Embryonic facial prominence (tissue), 1 donor: ENCODE data around the gene KCNK18.
"Not testable (repeated sequence)": the region's sequence is repeated elsewhere in the genome, so short reads cannot be mapped to it uniquely, and the experiment has no call there.

ENCODE experiments used
- DNase-seq: peaks from one replicate; pipeline ENCODE4 v3.0.0-alpha.2; 2016; ENCODE audit errors: extremely low spot score

The KCNK18 gene

DNA sequence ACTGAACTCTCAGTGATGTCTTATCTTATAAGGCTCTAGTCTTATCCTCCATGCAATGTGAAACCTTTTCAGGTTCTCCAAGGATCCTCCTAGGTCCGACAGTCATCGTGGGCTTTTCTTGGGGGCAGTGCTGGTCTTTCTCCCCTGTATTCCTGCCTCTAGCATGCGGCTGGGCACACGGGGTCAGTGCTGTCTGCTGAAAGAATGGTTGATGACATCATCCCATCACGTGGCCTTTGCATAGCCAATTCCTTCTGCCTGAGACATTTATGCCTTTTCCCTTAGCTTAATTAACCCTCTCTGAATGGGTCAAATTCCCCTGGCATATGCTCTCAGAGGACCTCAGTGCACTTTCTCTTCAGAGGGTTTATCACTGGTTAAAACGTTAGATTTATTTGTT lies 27.0 kb upstream of the KCNK18 start:
- DNase-seq, result no peak

DNA sequence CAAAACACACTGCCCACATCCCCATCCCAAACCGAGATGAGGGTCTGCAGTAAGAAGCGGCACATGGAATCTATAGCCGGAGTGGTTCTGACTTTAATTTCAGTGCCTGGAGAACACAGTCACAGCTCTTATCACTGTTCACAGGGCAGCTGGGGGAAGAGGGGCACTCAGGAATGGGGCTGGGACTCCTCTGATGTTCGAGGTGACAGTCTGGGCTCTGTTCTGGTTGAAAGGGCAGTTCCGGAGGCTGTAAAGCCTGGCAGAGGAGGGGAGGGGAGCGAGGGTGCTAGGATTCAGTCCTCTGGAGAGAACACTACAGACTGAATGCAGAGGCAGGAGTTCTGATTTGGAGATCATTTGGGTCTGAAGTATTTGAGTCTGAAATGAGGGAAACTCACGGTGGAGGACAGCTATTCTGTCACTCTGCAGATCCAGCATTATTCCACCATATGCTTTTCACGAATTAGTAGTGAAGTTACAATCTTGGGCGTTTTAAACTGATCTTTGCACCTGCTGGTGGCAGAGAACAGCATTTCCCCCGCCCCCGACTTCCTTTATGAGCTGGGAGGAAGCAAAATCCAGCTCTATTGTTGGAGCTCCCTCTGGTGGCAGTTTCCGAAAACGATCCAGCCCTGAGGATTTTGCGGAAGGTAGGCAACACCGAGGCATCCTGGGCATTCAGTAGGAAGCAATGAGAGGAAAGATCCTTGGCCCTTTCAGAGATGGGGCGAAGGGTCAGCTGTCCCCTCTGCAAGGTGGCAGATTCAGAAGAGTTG lies 22.7 kb upstream of the KCNK18 start:
- peak; percentile 59 for DNase-seq

DNA sequence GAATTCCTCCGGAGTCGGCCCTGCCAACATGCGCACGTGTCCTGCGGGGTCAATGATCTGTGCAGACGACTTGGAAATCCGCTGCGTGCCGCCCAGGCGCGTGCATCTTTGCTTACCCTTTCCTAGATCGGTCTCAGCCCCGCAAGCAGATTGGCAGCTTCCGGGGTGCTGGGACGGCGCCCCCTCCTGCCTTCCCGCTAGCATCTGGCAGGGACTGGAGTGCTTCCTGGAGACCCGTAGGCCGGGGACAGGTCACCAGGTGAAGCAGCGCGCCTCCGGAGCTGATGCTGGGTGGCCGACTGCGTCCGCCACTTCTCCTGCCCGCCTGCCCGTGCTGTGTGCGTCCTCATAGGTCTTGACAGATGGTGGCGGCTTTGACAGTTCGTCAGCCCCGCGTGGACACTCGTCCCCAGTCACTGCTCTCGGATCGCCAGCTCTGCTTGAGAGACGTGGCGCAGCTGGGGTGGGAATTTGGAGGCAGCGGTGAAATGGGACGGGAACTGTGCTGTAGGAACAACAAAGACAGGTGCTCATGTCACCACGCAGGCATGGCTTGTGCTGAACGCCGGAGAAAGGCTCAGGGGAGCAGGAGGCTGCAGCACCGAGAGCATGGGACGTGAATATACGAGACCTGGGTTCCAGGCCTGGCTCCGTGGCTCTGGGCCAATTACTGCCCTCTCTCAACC lies 21.9 kb upstream of the KCNK18 start:
- DNase-seq, result no peak

DNA sequence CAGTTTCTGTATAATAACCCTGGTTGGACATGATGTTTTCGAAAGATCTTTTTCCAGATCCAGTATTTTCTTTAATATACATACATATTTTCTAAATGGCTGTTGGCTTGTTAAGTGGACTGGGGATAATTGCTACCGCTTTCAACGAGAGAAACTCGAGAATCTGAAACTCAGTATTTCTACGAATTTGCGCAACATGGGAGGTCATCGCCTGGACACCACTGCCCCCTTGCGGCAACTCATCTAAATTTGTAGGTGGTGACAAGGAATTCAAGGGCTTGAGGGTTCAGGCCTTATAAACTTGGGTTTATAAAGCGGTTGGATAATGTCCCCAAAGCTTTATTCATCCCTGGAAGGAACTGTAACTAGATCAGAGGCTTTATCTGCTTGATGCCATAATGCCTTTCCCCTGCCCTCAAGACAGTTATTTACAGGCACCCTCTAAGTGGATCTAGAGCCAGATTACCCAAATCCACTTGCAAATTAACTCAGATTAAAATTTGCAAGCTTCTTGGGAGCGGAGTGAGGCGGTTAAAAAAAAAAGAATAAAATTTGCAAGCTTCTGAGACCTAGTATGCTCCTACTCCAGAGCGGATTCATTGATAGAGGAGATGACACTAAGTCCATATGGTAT lies 21.3 kb upstream of the KCNK18 start:
- no peak for DNase-seq

DNA sequence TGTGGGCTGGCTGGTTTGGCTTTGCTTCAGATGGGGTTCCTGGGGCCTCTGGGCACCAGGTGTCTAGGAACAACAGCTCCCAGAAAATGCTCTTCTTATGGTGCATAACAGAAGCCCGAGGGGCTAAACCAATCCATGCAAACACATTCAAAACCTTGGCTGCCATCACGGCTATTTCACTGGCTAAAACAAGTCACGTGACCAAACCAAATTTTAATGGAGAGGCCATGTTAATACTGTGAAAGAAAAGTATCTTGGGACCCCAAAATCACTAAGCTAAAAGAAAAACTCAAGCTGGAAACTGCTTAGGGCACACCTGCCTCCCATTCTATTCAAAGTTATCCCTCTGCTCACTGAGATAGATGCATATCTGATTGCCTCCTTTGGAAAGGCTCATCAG lies 19.1 kb upstream of the KCNK18 start:
- DNase-seq, result no peak

DNA sequence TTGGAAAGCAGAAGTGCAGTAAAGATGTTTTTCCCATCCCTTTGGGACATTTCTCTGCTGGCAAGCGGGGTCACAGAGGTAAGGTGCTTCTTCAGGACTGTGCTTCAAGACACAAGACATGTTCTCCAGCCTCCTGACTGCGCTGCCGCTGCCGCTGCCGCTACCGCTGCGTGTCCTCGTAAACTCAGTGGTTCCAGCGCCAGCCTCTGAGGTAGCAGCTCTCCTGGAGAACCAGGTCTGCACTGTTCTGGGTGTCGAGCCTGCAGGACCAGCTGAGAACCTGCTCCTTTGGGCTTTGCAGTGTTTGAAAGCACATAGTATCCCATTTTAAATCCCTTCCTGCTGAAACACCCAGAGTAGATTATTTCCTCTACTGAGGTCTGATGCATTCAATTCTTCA lies 13.0 kb upstream of the KCNK18 start:
- DNase-seq, result no peak

DNA sequence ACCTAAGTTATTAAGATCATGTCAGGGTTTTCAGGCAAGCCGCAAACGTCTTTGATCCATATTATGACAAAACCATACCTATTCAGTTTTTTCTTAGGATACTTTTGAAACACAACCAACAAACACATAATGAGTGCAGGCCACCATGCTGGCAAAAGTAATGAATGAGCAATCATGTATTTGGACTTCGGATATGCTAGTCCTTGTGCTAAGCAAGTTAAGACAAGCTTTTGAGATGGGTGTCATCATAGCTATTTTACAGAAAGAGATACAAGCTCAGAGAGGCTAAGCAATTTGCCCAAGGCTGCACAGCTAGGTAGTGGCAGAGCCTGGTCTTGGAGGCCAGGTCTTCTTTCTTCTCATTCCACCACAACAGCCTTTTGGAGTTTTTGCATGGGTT lies 12.5 kb upstream of the KCNK18 start:
- no peak for DNase-seq

DNA sequence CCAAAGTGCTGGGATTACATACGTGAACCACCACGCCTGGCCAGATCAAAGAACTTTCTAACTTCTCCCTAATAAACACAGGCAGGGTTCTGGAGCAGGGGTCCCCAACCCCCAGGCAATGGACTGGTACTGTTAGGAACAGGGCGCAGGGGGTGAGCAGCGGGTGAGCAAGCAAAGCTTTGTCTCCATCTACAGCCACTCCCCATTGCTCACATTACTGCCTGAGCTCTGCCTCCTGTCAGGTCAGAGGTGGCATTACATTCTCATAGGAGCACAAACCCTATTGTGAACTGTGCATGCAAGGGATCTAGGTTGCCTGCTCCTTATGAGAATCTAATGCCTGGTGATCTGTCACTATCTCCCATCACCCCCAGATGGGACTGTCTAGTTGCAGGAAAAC lies 11.5 kb upstream of the KCNK18 start:
- not testable (repeated sequence) for DNase-seq

DNA sequence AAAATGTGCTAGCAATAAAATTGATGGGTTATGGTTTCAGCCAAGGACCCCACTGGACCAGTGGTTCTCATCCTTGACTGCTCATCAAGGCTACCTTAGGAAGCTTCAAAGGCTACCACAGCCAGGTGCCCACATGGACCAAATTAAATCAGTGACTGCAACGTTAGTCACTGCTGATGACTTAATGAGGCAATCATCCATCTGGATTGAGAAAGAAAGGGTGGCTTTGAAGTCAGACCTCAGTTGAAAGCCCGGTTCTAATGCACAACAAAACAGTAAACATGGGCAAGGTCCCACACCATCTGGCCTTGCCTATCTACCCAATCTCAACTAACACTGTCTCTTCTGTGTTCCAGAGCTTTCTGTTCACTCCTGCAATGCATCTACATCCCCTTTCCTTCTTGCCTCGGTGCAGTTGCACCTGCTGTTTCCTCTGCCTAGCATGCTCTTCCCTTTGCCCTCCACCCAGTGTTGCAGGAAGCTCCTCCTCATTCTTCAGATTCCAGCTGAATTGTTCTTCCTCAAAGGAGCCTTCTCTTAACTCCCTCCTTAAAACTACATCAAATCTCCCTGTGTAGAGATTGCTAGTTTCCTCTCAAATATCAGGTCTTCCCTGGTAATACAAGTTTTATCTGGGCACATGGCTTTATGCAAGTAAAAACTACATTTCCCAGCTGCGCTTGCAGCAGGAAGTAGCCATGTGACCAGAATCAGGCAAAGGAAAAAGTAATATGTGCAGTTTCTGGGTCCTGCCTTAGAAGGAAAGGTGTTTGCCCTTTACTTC lies 10.3 kb upstream of the KCNK18 start:
- DNase-seq, result no peak

DNA sequence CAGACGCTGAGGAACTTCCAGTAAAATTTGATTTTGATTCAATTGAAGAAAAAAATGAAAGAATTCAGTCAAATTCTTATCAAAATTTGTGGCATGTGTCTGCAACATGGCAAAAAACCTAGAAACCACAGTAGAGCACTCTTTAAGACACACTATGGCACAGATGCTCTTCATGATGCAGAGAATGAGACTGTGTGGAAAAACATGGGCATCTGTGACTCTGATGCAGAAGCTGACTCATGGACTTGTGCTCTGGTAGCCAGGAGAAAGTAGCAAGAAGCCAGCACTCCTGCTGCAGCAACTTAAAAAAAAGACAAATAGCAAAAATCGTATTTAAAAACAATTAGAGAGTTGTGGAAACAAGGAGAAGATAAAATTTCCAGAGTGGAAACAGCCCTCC lies 8.9 kb upstream of the KCNK18 start:
- no peak for DNase-seq

DNA sequence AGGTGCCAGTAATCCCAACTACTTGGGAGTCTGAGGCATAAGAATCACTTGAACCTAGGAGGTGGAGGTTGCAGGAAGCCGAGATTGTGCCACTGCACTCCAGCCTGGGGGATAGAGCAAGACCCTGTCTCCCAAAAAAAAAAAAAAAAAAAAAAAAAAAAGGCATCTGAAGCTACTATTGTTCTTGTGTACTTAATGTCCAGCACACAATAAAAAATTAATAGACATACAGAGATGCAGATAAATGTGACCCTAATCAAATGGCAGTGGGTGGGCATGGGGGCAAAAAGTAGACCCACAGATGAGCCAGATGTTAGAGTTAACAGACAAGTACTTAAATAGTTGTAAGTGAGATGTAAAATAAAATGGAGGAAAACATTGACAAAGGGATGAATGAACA lies 7.7 kb upstream of the KCNK18 start:
- DNase-seq, result no peak

DNA sequence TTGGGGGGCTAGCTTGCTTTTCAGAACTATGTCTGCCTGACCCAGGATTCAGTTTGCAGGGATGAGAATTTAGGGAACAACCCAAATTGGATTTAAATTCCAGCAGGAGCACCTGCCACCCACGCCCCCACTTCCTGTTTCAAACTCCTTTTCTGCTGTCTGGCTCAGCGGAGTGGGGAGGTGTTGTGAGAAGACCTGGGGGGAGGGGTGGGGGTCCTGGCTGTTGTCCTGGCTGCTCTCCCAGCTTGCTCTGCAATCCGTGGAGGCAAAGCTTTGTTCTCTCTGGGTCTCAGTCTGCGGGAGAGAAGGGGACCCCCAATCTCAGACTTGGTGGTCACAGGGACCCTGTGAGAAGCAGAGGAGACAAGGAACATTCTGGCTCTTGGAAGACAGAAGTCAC lies 799 bp downstream of the KCNK18 start:
- no peak for DNase-seq

DNA sequence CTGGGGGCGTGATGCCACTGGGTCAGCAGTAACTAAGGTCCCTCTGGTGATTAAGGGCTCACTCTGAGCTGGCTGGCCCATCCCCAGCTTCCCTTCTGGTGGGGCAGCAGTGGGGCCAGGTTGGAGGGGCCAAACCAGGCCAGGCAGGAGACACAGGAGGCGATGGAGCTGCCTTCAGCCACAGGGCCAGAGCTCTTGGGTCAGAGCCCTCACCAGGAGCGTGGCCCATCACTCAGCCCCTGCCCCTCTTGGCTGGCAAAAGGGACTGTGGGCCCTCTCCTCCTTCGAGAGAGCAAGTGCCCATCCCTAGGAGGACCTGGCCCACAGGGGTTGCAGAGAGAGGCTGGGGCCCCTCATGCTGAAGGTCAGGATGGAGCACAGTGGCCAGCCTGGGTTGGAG lies 4.5 kb downstream of the KCNK18 start:
- no peak for DNase-seq

DNA sequence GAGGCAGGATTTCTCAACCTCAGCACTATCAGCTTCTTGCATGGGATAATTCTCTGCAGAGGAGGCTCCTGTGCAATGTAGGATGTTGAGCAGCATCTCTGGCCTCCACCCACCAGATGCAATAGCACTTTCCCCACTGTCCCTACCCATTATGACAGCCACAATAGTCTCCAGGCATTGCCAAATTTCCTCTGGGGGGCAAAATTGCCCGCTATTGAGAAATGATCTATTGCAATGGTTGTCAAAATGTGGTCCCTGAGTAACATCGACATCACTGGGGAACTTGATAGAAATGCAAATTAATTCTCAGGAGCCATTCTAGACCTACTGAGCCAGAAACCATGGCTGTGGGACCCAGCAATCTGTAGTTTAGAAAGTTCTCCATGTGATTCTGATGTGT lies 7.0 kb downstream of the KCNK18 start:
- no peak for DNase-seq

DNA sequence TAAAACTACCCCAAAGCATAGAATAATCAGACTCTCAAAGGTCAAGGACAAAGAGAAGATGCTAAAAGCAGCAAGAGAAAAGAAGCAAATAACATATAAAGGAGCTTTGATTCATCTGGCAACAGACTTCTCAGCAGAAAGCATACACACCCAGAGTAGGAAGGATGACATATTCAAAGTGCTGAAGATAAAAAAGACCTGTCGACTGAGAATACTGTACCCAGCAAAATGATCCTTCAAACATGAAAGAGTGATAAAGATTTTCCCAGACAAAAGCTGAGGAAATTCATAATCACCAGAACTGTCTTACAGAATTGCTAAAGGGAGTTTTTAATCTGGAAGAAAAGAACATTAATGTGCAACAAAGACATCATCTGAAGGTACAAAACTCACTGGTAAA lies 14.9 kb downstream of the KCNK18 start:
- DNase-seq, result no peak

DNA sequence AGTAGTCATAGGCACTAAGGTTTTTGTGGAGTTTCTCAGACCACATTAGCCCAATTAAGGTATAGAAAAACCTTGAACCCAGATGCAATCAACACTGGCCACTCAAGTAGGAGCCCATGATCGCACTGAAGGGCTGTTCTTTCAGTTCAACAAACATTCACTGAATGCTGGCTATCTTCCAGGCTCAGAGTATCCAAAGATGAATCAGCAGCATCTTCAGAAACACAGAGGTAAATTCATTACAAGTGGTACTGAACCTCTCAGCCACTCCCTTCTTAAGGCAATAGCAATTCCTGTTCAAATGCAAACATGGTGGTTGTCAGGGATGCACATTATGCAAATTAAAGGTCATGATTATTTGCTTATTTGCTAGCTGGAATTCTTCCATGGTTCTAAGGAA lies 17.1 kb downstream of the KCNK18 start:
- DNase-seq, result no peak

DNA sequence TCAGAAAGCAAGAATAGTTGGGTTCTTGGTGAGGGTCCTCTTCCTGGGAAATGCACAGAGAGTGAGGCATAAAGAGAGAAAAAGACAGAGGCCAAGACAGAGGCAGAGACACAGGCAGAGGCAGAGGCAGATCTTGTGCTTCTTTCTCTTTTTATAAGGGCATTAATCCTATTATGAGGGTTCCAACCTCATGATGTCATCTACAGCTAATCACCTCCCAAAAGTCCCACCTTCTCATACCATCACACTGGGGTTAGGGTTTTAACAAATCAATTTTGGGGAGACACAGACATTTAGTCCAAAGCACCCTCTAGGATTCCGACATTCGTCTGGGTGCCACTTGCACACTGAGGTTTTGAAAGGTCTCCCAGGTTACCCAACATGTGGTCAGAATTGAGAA lies 17.8 kb downstream of the KCNK18 start:
- no peak for DNase-seq

DNA sequence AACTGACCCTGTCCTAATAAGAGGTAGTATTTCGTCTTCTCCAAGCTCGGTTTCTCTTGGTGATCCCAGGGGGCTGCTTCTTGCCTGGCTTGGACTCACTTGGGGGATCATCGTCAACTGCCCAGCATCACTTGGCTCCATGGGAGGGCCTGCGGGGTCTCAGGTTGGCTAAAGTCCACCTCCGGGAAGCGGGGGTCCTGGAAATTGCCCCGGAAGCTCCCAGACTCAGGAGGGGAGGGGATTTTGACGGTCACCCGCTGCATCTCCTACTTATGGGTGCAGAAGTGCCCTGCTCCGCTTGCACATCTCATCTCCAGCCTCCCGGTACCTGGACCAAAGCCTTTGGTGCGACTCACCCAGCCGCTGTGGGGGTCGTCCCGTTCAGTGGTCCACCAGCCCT lies 18.7 kb downstream of the KCNK18 start:
- DNase-seq, result no peak

DNA sequence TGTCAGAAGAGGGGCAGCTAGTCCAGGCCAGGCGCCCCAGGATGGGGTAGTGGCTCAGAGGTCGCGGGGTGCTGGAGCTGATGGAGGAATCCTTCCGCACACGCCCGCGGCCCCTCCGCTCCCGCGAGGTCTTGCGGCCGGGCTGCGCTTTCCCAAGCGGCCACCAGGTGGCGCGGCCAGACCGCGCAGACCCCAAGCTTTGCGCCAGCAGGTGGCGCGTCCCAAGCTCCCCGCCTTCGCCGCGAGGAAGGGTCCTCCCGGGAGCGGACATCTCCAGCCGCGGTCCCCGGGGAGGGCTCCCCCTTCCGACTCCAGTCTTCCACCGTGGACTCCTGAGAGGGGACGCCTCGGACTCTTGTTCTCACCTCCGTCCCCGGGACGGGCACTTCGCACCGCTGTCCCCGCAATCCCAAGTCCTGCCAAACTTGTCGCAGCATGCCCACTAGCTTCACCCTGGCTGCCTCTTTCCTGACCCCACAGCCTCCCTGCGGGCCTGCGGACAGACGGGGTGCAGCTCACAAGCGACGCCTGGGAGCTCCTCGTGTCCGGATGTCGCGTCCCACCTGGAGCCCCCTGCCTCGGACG lies 19.4 kb downstream of the KCNK18 start:
- DNase-seq, result peak; percentile 19

DNA sequence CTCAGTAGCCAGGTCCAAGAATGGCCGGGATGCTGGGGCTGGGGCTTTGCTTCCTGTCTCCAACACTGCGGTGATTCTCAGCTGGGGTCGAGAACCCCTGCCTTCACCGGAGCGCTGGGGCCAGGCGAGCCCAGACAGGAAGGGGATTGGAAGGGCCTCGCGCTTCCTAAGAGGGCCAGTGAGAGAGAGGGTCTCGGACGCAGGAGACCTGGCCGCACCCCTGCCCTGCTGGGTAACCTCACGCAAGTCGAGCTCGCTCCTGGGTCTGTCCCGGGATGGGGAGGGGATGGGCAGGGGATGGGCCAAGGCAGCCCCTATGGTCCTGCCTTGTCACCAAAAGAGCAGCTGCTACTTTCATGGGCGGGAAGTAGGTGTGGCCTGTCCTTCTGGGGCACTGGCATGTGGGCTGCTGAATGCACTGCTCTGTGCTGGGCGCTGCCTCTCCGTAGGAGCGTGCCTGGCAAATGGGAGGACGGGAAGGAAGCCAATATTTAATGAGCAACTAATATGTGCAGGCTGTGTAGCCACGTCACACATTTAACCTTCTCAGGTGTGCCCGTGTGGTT lies 20.0 kb downstream of the KCNK18 start:
- no peak for DNase-seq

DNA sequence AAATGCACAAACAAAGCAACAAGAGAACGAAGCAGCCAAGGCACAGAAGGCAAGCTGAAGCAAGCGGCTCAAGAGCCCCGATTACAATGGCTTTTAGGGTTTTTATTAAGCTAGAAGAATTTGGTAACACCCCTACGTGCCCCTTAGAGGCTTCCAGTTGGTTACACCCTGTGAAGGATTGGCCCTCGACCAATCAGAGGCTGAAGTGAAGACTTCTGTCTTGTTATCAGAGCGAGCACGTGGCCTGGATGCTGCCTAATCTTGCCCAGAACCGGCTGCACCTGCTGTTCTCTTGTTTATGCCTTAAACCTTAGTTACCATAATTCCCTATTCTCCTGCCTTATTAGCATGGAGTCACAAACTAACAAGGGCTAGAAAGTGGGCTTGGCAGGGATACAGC lies 21.4 kb downstream of the KCNK18 start:
- no peak for DNase-seq
